IgD-negative memory B cell (primary cell): ENCODE measurements around the gene EMC8. TPM values are rescaled to one million over a fixed set of nuclear protein-coding genes. Genes with fewer than 3 reads are reported as not detected.
"Not testable (repeated sequence)": the region's sequence is repeated elsewhere in the genome, so short reads cannot be mapped to it uniquely, and the experiment has no call there.

ENCODE experiments used
- H3K27ac Mint-ChIP-seq, 3 donors: one replicate each; pipeline ENCODE4 v1.8.0; 2020 to 2022; ENCODE audit warnings: mild to moderate bottlenecking in 3 of 3, mixed read lengths in 3 of 3, moderate library complexity in 1 of 3
- H3K27me3 Mint-ChIP-seq: one replicate; pipeline ENCODE4 v1.8.0; 2021; ENCODE audit warnings: mixed read lengths
- H3K36me3 Mint-ChIP-seq: one replicate; pipeline ENCODE4 v1.8.0; 2020; ENCODE audit warnings: mild to moderate bottlenecking, mixed read lengths
- H3K4me1 Mint-ChIP-seq, 3 donors: one replicate each; pipeline ENCODE4 v1.8.0; 2020 to 2022; ENCODE audit warnings: mixed read lengths in 3 of 3, mild to moderate bottlenecking in 1 of 3
- H3K4me3 Mint-ChIP-seq, 4 donors: one replicate each; pipeline ENCODE4 v1.8.0; 2020 to 2022; ENCODE audit warnings: mild to moderate bottlenecking in 4 of 4, mixed read lengths in 4 of 4, moderate library complexity in 3 of 4
- H3K9me3 Mint-ChIP-seq, 3 donors: one replicate each; pipeline ENCODE4 v1.8.0; 2020 to 2021; ENCODE audit warnings: mixed read lengths in 3 of 3, mild to moderate bottlenecking in 1 of 3
- polyA plus RNA-seq: library from polyadenylated mRNA; unstranded; fragments of 300-500 nt; fragmentation: Illumina TruSeq; gene quantifications from one replicate; pipeline ENCODE4 v1.2.3, GENCODE V29; 2021

The EMC8 gene
- polyA plus RNA-seq, 1 donor from 2014 or later = 28.3 TPM

DNA sequence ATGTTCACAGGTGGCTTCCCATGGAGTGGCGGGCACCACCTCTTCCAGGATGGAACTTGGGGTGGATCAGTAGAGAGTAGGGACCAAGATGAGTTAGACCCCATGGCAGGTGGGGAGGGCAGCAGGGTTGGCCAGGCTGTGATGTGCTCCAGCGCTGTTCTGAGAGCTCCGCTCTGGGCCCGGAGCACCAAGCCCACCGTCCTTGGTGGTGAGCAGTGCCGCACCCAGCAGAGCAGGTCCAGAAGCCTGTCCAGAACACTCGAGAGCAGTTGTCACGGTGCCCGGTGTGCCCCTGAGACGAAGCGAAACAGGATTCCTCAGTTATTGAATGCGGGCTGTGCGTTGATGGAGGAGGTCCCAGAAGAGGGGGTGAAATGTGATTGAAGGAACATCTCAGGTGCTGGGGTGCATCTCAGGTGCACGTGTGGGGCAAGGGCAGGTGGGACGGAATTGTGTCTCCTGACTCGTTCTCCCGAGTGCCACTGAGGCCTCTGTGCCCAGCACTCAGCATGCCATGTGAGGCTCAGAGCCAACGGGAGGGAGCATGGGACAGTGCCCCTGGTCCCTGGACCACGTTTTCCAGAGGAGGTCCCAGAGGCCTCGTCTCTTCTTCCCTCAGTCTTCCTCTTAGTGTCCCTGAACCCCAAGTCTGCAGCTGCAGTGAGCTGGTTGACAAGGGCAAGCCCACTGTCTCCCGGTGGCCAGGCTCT is 39.7 kb upstream of the EMC8 start:
- peaks cover 0 to 5% (median 3%) of the 10 kb centered on the region in 3 donors for H3K9me3 Mint-ChIP-seq
- H3K27me3 Mint-ChIP-seq = peaks cover 20% of the 10 kb centered on the region
- no peaks in the 10 kb centered on the region for H3K36me3 Mint-ChIP-seq
- H3K27ac Mint-ChIP-seq = no peak overlapping the region
- H3K4me1 Mint-ChIP-seq = peaks cover 0 to 2% (median 0%) of the 10 kb centered on the region in 3 donors
- peak overlapping the region in 1 of 4 donors; percentile 0 for H3K4me3 Mint-ChIP-seq

DNA sequence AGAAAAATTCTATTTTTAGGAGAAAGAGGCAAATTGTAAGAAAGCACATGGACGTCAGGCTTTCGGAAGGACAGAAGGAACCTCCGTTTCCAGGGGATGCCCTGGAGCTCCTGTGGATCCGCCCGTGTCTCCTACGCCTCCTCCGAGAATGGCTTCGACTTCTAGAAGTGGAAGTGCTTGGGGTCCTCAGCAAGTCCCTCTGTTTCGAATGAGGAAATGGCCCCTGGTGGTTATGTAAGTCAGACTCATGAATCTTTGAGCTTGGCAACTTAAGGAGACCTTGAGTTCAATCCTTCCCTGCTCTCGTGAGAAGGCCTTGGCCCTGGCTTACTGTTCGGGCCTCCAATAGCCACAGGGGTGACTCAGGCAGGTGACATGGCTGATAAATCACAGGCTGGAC is 39.0 kb upstream of the EMC8 start:
- Mint-ChIP-seq H3K27ac (no peak overlapping the region), H3K27me3 (peaks cover 20% of the 10 kb centered on the region), H3K4me1 (peaks cover 0 to 4% (median 1%) of the 10 kb centered on the region in 3 donors), H3K36me3 (no peaks in the 10 kb centered on the region), H3K4me3 (no peak overlapping the region), H3K9me3 (peaks cover 0 to 5% (median 3%) of the 10 kb centered on the region in 3 donors)

DNA sequence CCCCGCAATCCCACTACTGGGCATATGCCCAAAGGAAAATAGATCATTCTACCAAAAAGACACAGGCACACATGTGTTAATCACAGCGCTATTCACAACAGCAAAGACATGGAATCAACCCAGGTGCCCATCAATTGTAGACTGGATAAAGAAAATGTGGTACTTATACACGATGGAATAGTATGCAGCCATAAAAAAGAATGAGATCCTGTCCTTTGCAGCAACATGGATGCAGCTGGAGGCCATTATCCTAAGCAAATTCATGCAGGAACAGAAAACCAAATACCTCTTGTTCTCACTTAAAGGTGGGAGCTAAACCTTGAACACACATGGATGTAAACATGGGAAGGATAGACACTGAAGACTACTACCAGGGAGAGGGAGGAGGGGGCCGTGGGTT is 38.3 kb upstream of the EMC8 start:
- Mint-ChIP-seq H3K27me3 (peaks cover 20% of the 10 kb centered on the region), H3K27ac (peak overlapping the region in 1 of 3 donors; percentile 45), H3K4me1 (peaks cover 7 to 11% (median 8%) of the 10 kb centered on the region in 3 donors)
- not testable (repeated sequence) for H3K9me3 Mint-ChIP-seq, H3K4me3 Mint-ChIP-seq, H3K36me3 Mint-ChIP-seq

DNA sequence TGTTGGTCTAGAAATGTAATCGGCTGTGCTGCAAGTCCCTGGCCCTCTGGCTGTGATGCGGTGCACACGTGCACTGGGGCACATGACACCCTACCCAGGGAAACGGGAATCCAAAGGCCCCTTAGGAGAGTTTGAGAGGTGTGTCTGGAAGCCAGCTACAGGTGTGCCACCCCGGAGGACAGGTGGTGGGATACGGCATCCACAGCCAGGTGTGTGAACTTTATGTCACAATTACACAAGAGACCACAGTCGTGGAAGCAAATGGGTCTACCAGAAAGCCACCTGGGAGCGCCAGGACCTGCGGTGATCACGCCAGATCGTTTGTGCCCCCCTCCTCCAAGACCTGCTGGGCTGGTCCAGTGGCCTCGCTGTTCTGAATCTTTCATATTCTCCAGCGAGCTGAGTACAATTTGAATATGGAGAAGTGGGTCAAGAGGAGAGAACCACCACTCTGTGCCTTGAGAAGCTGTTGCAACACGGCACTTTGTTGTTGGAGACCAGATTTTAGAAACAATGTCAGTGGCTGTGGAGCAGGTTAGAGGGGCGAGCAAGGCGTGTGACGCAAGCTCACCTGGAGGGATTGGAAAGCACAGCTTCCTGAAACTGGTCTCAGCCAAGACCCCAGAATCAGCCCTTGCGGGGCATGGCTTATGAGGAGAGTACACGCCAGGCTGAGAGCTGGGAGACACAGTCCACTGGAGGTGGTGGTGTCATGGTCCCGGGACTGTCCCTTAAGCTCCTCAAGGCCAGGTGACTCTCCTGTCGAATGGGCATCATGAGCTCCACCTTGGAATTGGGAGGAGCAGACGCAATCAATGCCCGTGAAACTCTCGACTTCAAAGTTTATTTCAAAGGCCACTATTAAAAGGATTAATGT is 37.6 kb upstream of the EMC8 start:
- Mint-ChIP-seq H3K27ac (peak overlapping the region in 1 of 3 donors; percentile 45), H3K27me3 (peaks cover 22% of the 10 kb centered on the region), H3K4me1 (peaks cover 12 to 15% (median 13%) of the 10 kb centered on the region in 3 donors), H3K36me3 (no peaks in the 10 kb centered on the region), H3K9me3 (peaks cover 0 to 3% (median 3%) of the 10 kb centered on the region in 3 donors), H3K4me3 (peak overlapping the region in 1 of 4 donors; percentile 32)

DNA sequence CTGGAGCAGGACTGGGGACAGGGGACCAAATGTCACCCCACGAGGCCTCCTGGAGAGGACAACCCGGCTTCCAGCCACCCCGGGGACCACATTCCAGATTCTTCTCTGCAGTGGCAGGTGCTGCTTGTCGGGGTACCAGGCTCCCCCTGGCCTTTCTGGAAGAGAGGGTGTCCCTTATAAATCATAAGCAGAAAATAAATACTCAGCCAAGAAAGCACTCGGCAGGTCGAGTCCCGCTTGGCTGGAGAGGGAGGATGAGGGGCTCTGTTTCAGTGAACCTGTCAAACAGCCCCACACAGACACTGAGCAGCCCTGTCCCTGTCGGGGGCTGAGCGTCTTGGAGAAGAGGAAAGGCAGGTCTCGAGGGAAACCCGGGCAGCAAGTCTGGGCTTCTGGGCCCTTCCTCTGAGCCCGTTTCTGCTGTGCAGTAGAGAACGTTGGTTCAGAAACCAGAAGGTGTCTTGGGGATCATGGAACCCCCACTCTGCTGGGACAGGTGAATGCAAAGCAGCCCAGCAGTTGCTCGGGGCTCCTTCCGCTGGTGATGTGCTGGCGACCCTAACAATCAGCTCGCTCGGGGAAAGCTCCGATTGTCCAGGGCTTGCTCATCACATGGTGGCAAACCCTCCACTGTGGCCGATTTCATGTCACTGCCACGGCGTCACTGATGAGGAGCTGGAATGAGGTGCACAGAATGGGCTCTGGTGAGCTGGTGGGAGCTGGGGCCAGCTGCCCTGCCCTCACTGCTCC is 36.8 kb upstream of the EMC8 start:
- H3K36me3 Mint-ChIP-seq = peaks cover 2% of the 10 kb centered on the region
- H3K27me3 Mint-ChIP-seq = peaks cover 24% of the 10 kb centered on the region
- peak overlapping the region in 1 of 4 donors; percentile 32 for H3K4me3 Mint-ChIP-seq
- H3K4me1 Mint-ChIP-seq = peaks cover 15 to 22% (median 18%) of the 10 kb centered on the region in 3 donors
- peaks cover 0 to 3% (median 3%) of the 10 kb centered on the region in 3 donors for H3K9me3 Mint-ChIP-seq
- H3K27ac Mint-ChIP-seq = no peak overlapping the region

DNA sequence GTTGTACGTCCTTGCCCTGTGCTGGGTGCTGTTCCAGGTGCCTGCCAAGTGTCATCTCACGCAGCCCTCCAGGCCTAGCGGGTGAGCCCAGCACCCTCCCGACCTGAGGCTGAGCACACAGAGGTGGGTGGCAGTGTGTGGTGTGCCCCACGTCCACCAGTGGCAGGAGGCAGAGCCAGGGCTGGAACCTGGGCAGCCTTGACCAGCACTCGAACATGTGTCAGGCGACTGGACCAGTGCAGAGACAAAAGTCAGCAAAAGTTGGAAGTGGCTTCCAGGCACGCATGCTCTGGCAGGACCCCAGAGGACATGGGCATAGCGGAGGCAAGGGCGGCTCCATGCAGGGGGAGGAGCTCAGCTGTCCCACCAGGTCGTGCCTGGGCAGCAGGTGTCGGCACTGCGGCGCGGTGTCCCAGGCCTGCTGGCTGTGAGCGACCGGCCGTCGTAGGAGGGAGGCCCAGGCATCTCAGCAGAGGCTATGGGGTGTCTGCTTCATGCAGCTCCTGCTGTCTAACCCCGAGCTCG is 35.9 kb upstream of the EMC8 start:
- Mint-ChIP-seq H3K27ac (no peak overlapping the region), H3K4me3 (no peak overlapping the region), H3K4me1 (peaks cover 15 to 25% (median 24%) of the 10 kb centered on the region in 3 donors), H3K27me3 (peaks cover 24% of the 10 kb centered on the region), H3K36me3 (peaks cover 2% of the 10 kb centered on the region), H3K9me3 (peaks cover 2 to 3% (median 3%) of the 10 kb centered on the region in 3 donors)

DNA sequence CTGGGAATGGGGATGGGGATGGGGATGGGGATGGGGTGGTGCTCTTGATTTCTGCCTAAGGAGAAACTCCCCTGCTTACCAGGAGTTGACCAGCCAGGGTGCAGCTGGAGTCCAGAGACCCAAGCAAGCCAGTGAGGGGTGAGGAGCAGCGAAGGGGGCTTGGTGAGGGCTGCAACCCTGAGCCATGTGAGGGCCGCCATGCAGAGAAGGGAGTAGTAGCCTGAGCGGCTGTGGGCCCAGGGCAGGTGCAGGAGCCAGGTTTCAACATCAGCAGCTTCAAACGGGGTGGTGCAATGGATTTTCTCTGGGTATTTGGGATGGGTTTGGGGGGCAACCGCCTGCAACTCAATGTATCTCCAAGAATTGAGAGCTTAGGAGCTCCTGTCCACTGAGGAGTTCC is 35.4 kb upstream of the EMC8 start:
- peaks cover 16 to 27% (median 26%) of the 10 kb centered on the region in 3 donors for H3K4me1 Mint-ChIP-seq
- no peak overlapping the region for H3K4me3 Mint-ChIP-seq
- peaks cover 2% of the 10 kb centered on the region for H3K36me3 Mint-ChIP-seq
- peaks cover 2 to 3% (median 3%) of the 10 kb centered on the region in 3 donors for H3K9me3 Mint-ChIP-seq
- peaks cover 24% of the 10 kb centered on the region for H3K27me3 Mint-ChIP-seq
- H3K27ac Mint-ChIP-seq = no peak overlapping the region

DNA sequence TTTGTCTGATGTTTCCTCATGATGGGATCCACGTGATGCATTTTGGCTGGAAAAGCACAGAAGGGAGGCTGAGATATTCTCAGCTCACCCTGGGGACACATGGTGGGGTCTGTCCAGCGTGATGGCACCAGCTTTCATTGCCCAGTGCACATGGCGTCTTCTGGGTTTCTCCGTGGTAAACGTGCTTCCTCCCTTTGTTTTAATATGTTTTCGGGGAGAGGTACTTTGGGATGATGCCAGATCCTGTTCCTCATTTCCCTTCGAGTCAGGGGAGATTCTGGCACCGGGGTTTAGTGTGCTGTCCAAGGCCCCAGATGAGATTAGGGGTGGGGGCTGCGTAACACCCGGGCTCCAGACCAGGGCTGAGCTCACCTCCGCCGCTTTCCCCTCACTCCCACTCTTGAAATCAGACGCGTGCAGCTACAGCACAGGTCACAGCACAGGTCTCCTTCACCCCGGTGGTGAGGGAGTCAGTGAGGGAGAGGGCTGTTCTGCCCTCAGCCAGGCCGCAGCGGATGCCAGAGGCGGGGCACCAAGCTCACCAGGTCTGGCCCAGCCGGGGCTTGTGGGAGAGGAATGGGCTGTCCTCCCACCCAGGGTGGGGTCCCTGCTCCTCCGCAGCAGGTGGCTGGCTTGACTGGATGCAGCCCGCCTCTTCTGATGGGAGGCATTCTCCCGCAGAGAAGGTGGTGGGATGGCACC is 34.0 kb upstream of the EMC8 start:
- peak overlapping the region; percentile 46 to 89 (median 83) for H3K27ac Mint-ChIP-seq

GRCh38 chr16:85832570-85833218 is 33.4 kb upstream of the EMC8 start:
- Mint-ChIP-seq H3K4me3 (peak overlapping the region; percentile 27 to 86 (median 68)), H3K27me3 (peaks cover 15% of the 10 kb centered on the region), H3K9me3 (peaks cover 2 to 5% (median 3%) of the 10 kb centered on the region in 3 donors), H3K36me3 (peaks cover 2% of the 10 kb centered on the region), H3K4me1 (peaks cover 27 to 38% (median 38%) of the 10 kb centered on the region in 3 donors), H3K27ac (peak overlapping the region; percentile 17 to 89 (median 83))

More for the DNA sequence above, 34.0 kb upstream of the EMC8 start:
- Mint-ChIP-seq H3K4me1 (peaks cover 27 to 38% (median 38%) of the 10 kb centered on the region in 3 donors), H3K27me3 (peaks cover 15% of the 10 kb centered on the region), H3K4me3 (peak overlapping the region; percentile 44 to 86 (median 68)), H3K9me3 (peaks cover 3 to 5% (median 3%) of the 10 kb centered on the region in 3 donors), H3K36me3 (peaks cover 2% of the 10 kb centered on the region)

DNA sequence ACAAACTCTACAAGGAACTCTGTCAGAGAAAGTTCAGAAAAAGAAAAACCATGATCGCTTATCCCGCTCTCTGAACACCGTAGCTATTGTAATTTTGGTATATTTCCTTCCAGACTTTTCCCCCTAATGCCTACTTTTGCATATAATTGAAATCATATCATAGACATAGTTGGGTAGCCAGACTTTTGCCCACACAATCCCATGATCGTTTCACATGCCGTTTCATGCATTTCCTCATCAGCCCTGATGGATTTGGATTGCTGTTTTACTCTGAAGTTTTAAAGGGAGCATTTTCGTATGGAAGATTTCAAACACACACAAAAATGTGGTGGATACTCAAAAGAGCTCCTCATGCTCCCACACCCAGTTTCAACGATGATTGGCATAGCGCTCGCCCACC is 31.5 kb upstream of the EMC8 start:
- Mint-ChIP-seq H3K4me3 (peak overlapping the region in 2 of 4 donors; percentile 1 to 53), H3K27ac (peak overlapping the region; percentile 9 to 86 (median 80)), H3K9me3 (peaks cover 0 to 5% (median 0%) of the 10 kb centered on the region in 3 donors), H3K4me1 (peaks cover 32 to 44% (median 43%) of the 10 kb centered on the region in 3 donors), H3K27me3 (peaks cover 8% of the 10 kb centered on the region), H3K36me3 (peaks cover 2% of the 10 kb centered on the region)

- Mint-ChIP-seq H3K4me3 (peak overlapping the region; percentile 46 to 87 (median 81)), H3K36me3 (peaks cover 2% of the 10 kb centered on the region), H3K27ac (peak overlapping the region; percentile 23 to 95 (median 83)), H3K4me1 (peaks cover 34 to 44% (median 44%) of the 10 kb centered on the region in 3 donors), H3K9me3 (peaks cover 0 to 5% (median 0%) of the 10 kb centered on the region in 3 donors), H3K27me3 (peaks cover 6% of the 10 kb centered on the region)
These were observed 30.6 kb upstream of the EMC8 start for GRCh38 chr16:85829751-85830445.

DNA sequence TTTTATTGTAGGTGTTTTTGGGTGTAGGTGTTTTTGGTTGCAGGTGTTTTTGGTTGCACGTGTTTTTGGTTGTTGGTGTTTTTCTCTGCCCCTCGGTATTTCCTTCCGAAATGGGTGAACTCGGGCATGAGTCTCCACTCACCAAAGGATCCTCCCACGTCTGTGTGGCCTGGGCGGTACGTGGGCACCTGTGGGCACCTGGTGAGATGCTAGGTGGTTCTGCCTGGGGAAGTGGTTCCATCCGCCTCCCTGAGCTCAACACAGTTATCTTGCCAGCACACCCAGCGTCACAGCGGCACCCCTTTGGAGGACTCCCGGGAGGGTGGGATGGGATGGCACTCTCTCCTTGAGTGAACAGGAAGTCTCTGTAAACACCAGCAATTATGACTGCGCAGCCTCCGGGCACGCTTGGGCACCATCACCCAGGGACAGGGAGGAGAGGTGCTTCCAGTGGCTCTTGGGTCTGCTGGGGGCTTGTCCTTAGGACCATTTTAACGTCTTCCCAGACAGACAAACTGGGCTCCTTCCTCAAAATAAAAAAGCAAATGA is 29.9 kb upstream of the EMC8 start:
- Mint-ChIP-seq H3K4me3 (peak overlapping the region in 3 of 4 donors; percentile 76 to 87 (median 86)), H3K4me1 (peaks cover 34 to 46% (median 44%) of the 10 kb centered on the region in 3 donors), H3K27ac (peak overlapping the region; percentile 83 to 95 (median 90)), H3K27me3 (peaks cover 6% of the 10 kb centered on the region), H3K9me3 (peaks cover 0 to 5% (median 0%) of the 10 kb centered on the region in 3 donors), H3K36me3 (peaks cover 2% of the 10 kb centered on the region)
